SH-SY5Y (cell line): ENCODE measurements around the gene SLX9.

Source experiments
- GATA2 ChIP-seq: IDR thresholded peaks from 2 replicates; pipeline ENCODE4 v1.6.1; 2011; ENCODE audit warnings: mild to moderate bottlenecking, low read depth, low read length
- GATA3 ChIP-seq: IDR thresholded peaks from 2 replicates; pipeline ENCODE4 v1.6.1; 2011; ENCODE audit warnings: low read depth, mild to moderate bottlenecking, low read length, moderate library complexity

DNA sequence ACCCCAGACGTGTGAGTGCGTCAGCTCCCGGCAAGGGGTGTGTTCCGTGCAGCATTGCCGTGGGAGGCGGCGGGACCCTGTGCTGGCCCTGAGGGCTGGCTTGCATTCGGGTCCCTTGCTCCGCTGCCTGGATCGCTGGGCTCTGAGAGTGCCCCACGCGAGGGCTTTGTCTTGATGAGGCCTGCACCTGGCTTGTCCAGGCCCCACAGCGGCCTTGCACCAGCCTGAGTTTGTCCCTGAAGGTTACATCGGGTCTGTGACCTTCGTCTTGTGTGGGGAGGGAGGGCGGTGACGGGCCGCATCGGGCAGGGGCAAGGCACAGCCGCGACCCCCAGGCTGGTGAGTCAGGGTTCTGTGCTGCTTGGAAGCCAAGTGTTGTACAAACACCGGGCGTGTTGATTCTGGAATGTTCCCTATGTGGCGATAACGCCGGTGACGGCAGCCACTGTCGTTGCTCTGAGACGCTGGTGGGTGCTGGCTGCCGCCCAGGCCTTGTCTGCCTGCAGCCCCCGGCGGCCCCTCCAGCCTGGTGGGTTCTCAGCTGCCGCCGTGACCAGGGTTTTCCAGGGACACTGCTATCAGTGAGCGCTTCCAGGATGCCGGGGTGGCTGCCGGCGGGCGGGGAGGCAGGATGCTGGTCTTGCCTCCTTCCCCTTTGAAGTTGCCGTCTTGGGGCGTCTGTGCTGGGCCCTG, 42.9 kb downstream of the SLX9 start:
- TF ChIP-seq GATA2 (no peak), GATA3 (no peak)
